Lower lobe of right lung (tissue), 2 donors: Measurements from ENCODE around the gene FHIT. TPM values are rescaled to one million over a fixed set of nuclear protein-coding genes. Genes with fewer than 3 reads are reported as not detected.

ENCODE experiments used
- ATAC-seq, 2 donors: fragments of 200-7000 bp; cut with Tn5 transposase; one replicate each; pipeline ENCODE4 v1.9.1; 2020 to 2022; ENCODE audit warnings: mild to moderate bottlenecking in 2 of 2, moderate library complexity in 2 of 2
- DNase-seq: peaks from one replicate; pipeline ENCODE4 v3.0.0-alpha.2; 2020
- H3K27ac ChIP-seq: fragments of 200-600 bp; one replicate; pipeline ENCODE4 v1.8.0; 2022
- H3K27me3 ChIP-seq: fragments of 200-600 bp; one replicate; pipeline ENCODE4 v1.8.0; 2022; ENCODE audit warnings: low read depth
- H3K36me3 ChIP-seq: fragments of 200-600 bp; one replicate; pipeline ENCODE4 v1.8.0; 2022; ENCODE audit warnings: mild to moderate bottlenecking
- H3K4me1 ChIP-seq: fragments of 200-600 bp; one replicate; pipeline ENCODE4 v1.8.0; 2022
- H3K4me3 ChIP-seq: fragments of 200-600 bp; one replicate; pipeline ENCODE4 v1.8.0; 2022; ENCODE audit warnings: mild to moderate bottlenecking
- H3K9me3 ChIP-seq: fragments of 200-600 bp; one replicate; pipeline ENCODE4 v1.8.0; 2022
- CTCF ChIP-seq: fragments of 200-600 bp; IDR thresholded peaks from one replicate; pipeline ENCODE4 v1.8.0; 2022; ENCODE audit warnings: antibody characterized with exemption, mild to moderate bottlenecking
- intact Hi-C: fragments of 100-400 bp; cut with DNase I; formaldehyde crosslinking; loops from one replicate; pipeline ENCODE4 v1.11.0; 2022
- total RNA-seq: library from RNA; stranded (reverse); fragmentation: NEBNext Ultra II Directional; extraction: Animal tissue kit (Norgen Biotek cat#: 25700); gene quantifications from one replicate; pipeline ENCODE4 v1.2.1, GENCODE V29; 2021
- donor health status: DM: no; HTN: yes; CAD: no; lungs with severe emphysema.

Gene FHIT
- total RNA-seq, 1 donor from 2014 or later, result 10.3 TPM

- no peaks in the 10 kb centered on the region for H3K4me1 ChIP-seq
- no peak for DNase-seq
- no peaks in the 10 kb centered on the region for H3K27me3 ChIP-seq
- no peak for ATAC-seq
- no peak overlapping the region for H3K4me3 ChIP-seq
- H3K36me3 ChIP-seq, result no peaks in the 10 kb centered on the region
- intact Hi-C loops, result no loop called here
- H3K27ac ChIP-seq, result no peak overlapping the region
- no peaks in the 10 kb centered on the region for H3K9me3 ChIP-seq
- TF ChIP-seq CTCF, result no peak
Observed at GRCh38 chr3:60573494-60573893, 677.8 kb downstream of the FHIT start.

- intact Hi-C loops, result no loop called here
- no peak for TF ChIP-seq CTCF
Observed at GRCh38 chr3:60571511-60571910, 679.7 kb downstream of the FHIT start.

GRCh38 chr3:60557122-60557521, 694.1 kb downstream of the FHIT start:
- intact Hi-C loops, result no loop called here
- no peaks in the 10 kb centered on the region for H3K27me3 ChIP-seq
- no peak for TF ChIP-seq CTCF
- ATAC-seq (no peak), DNase-seq (no peak)
- no peak overlapping the region for H3K4me3 ChIP-seq
- no peaks in the 10 kb centered on the region for H3K4me1 ChIP-seq
- no peak overlapping the region for H3K27ac ChIP-seq
- no peaks in the 10 kb centered on the region for H3K9me3 ChIP-seq
- H3K36me3 ChIP-seq, result no peaks in the 10 kb centered on the region

More at GRCh38 chr3:60571511-60571910, 679.7 kb downstream of the FHIT start:
- no peaks in the 10 kb centered on the region for H3K27me3 ChIP-seq
- H3K4me3 ChIP-seq, result no peak overlapping the region
- H3K4me1 ChIP-seq, result no peaks in the 10 kb centered on the region
- no peak for ATAC-seq
- no peaks in the 10 kb centered on the region for H3K9me3 ChIP-seq
- DNase-seq, result no peak
- H3K27ac ChIP-seq, result no peak overlapping the region
- no peaks in the 10 kb centered on the region for H3K36me3 ChIP-seq

GRCh38 chr3:60555686-60556354, 695.4 kb downstream of the FHIT start:
- H3K27me3 ChIP-seq, result no peaks in the 10 kb centered on the region
- no peaks in the 10 kb centered on the region for H3K36me3 ChIP-seq
- ATAC-seq (peak; percentile 17 to 18), DNase-seq (no peak)
- no peak overlapping the region for H3K27ac ChIP-seq
- H3K4me1 ChIP-seq, result no peaks in the 10 kb centered on the region
- no peak for TF ChIP-seq CTCF
- intact Hi-C loops, result no loop called here
- no peak overlapping the region for H3K4me3 ChIP-seq
- H3K9me3 ChIP-seq, result no peaks in the 10 kb centered on the region

- no peak for TF ChIP-seq CTCF
- Histone ChIP-seq H3K27ac (no peak overlapping the region), H3K4me3 (no peak overlapping the region), H3K36me3 (no peaks in the 10 kb centered on the region), H3K9me3 (no peaks in the 10 kb centered on the region), H3K4me1 (no peaks in the 10 kb centered on the region), H3K27me3 (no peaks in the 10 kb centered on the region)
- DNase-seq (no peak), ATAC-seq (no peak)
- intact Hi-C loops, result no loop called here
Observed at GRCh38 chr3:60553144-60553543, 698.1 kb downstream of the FHIT start.
